DMS114 treated with DMSO at 0.1 percent for 48 hours (cell line): ENCODE measurements around the gene TFAM.

Experiments used
- DNase-seq: peaks from one replicate; lab custom pipeline; 2025; ENCODE audit not compliant: unreplicated experiment; lab: John Stamatoyannopoulos, UW

TFAM gene

GRCh38 chr10:58384999-58385783 is at the start of gene TFAM:
TFAM (plus strand) TSS chr10:58385410; CDS start chr10:58385548, 138 bp downstream.
- peak; percentile 84 for DNase-seq

DNA sequence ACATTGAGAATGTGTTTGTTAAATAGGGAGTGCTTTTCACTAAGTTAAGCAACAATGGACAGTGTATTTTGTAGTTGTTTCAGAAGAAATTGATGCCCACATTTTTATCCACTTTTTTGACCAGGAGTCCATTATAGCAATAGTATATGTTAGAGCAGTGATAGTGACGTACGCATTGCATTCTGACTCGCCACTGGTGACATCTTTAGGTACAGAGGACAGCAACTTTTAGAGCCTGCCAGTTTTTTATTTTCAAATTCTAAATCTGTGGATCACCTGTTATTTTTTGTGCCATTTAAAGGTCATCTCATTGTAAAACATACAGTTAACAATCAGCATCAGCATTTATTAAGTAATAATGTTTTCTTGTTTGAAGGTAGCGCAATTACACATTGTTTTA is 49.0 kb upstream of the TFAM start:
- no peak for DNase-seq

DNA sequence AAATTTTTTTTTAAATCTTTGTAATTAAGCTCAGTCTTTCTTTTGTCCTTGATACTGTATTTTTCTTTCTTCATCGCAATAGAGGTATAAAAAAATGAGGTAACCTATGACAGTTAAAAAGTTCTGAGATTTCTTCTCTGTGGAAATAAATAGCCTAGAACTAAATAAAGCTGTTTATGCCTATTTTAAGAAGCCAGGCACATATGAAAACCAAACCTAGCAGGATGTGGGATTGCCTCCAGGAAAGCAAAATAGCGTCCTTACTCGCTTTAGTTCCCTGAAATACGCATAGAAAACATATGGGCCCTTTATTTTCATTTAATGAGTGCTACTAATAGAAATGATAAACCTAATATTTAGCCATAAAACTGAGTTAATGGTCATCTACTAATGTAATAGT is 43.8 kb upstream of the TFAM start:
- DNase-seq = no peak

DNA sequence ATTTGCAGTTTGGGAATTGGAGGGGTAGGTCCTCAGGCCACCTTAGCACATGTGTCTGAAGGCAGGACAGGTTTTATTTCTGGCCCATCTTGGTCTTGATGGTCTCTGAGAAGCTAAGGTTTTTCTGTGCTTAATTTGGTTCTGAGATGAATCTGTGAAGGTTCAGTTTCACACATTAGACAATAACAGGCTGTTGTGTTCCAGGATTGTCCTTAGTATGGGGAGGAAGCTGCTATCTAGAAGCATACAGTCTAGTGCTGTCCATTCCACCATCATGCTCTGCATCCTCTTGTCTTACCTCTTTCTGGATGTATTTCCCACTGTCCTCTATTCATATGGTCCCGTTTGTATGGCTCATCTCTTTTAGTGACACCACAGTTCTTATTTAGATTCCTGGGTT is 43.3 kb upstream of the TFAM start:
- DNase-seq = no peak

GRCh38 chr10:58347967-58348366 is 37.2 kb upstream of the TFAM start:
- DNase-seq = no peak

GRCh38 chr10:58348571-58349033 is 36.6 kb upstream of the TFAM start:
- DNase-seq = no peak

GRCh38 chr10:58350023-58350422 is 35.2 kb upstream of the TFAM start:
- DNase-seq = no peak

DNA sequence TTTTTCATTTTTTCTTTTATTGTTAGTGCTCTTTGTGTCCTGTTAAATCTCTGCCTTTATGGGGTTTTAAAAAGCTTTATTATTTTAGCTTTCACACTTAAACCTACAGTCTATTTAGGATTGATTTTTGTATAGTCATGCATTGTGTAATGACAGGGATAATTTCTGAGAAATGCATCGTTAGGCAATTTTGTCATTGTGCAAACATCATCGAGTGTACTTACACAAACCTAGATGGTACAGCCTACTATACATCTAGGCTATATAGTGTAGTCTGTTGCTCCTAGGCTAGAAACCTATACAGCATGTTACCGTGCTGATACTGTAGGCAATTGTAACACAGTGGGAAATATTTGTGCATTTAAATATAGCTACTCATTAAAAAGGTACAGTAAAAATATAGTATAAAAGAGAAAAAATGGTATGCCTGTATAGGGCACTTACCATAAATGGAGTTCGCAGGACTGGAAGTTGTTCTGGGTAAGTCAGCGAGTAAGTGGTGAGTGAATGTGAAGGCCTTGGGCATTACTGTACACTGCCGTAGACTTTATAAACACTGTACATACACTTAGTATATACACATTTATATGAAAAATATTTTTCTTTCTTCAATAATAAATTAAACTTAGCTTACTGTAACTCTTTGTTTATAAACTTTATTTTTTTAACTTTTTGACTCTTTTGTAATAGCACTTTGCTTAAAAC is 34.4 kb upstream of the TFAM start:
- no peak for DNase-seq

DNA sequence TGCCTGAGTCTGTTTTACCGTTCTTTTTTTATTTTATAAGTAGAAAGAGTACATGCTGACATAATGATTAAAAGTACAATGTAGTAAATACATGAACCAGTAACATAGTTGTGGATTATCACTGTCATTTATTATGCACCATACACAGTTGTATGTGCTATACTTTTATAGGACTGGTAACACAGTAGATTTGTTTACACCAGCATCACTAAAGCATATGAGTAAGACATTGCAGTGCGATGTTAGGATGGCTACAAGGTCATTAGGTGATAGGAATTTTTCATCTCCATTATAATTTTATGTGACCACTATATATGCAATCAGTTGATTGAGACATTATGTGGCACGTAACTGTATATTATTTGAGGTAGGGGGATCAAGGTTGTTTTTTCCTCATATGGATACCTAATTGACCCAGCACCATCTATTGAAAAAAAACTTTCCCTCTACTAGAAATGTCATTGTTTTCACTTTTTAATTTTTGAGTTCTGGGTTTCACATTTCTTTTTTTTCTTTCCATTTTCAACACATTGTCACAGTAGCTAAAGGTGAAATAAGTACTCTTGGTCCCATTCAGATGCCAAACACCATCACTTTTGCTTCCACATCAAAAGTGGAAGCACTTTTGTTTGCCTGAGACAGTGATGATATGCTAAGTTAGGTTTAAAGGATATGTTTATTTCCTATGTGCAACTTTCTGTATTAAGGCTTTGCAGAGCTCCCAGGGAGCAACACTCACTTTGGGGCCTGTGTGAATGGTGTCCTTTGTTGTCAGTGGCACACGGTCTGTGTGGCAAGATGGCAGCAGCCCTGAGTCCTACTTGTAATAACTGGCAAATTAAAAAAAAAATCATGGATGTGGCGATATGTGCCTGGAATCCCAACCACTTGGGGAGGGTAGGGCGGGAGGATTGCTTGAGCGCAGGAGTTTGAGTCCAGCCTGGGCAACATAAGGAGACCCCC is 33.3 kb upstream of the TFAM start:
- DNase-seq = no peak

DNA sequence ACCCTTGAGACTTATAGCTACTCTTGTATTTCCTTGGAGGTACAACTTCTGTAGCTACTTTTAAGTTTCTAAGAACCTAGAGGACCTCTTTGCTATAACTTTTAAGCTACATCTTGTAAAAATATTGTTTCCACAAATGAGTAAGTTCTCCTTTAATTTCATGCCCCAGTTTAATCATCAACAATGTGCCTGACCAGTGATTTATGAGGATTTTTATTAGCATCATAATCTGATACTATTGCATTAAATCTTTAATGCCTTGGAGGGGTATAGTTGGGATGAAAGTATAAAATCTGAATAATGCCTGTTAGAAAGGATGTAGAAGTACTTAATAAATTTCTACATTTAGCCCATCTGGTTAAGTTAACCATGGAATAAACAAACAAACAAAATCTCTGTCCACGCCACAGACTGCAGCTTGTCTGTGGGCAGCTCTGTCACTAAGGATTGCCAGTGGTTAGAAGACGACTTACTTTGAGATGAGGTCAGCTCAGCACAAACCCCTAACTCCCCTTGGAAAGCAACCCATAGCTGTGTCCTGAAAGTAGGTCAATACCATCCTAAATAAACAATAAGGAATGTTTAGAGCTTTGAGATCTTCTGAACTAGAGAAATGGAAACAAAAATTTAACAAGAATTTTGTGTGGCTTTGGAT is 32.1 kb upstream of the TFAM start:
- no peak for DNase-seq

DNA sequence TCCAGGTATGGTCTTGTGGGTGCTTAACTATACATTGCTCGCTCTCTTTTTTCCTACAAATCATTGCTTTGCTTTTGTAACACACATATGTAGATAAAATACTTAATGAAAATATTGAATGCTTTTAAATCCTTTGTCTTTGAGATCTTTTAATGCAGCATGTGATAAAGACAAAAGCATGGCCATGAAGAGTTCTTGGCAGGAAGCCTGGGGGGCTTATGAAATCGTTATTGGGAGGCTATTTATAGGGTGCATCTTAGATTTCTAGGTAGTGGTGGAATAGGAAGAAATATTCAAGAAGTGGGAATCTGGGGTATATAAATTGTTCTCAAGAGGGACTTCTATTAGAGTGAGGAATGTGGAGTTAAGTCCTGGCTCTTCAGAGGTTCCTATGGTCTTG is 28.5 kb upstream of the TFAM start:
- no peak for DNase-seq

GRCh38 chr10:58358314-58358933 is 26.8 kb upstream of the TFAM start:
- DNase-seq = no peak

GRCh38 chr10:58358947-58359346 is 26.3 kb upstream of the TFAM start:
- DNase-seq = no peak

- no peak for DNase-seq
Observed at GRCh38 chr10:58359541-58359940, 25.7 kb upstream of the TFAM start.

DNA sequence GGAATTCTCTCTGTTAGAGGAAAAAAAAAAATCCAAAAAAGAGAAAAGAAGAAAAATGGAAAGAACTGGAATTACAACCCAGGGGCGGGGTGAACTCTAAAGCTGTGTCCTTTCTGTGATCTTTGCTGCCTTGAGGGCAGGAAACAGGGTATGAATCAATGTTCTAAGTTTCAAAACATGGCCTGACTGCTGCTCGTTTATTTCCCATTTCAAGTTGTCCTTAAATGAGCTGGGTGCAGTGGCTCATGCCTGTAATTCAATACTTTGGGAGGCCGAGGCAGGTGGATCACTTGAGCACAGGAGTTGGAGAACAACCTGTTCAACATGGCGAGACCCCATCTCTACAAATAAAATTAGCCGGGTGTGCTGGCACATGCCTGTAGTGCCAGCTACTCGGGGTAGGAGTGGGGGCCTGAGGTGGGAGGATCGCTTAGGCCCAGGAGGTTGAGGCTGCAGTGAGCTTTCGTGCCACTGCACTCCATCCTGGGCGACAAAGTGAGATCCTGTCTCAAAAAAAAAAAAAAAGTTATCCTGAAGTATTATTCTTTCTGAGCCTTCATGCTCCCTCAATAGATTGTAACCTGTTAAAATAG is 24.7 kb upstream of the TFAM start:
- no peak for DNase-seq

DNA sequence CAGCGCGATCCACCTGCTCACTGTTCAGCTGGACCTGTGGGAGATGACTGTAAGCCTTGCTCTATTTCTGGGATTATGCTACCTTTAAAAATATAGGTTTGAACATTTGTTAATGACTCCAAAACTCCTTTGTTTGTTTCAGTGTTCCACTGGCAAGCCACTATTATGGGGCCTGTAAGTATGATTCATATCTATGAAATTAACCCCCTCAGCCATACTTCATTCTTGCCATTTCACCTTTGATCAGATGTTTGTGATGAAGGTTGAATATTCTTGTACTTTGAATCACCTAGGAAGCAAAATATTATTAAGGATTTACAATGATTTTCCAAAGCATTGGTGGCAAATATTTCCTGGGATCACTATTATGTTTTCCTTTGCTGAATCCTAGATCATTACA is 23.9 kb upstream of the TFAM start:
- DNase-seq = no peak

- no peak for DNase-seq
Observed at GRCh38 chr10:58362027-58362789, 23.0 kb upstream of the TFAM start.

GRCh38 chr10:58367069-58367468 is 18.1 kb upstream of the TFAM start:
- no peak for DNase-seq

GRCh38 chr10:58371473-58371872 is 13.7 kb upstream of the TFAM start:
- no peak for DNase-seq
